Sigmoid colon (tissue), 7 donors: ENCODE measurements around the gene MAPKBP1. TPM values are rescaled to one million over a fixed set of nuclear protein-coding genes. Genes with fewer than 3 reads are reported as not detected.

Experiments
- DNase-seq: peaks from one replicate; pipeline ENCODE4 v3.0.0-alpha.2; 2019
- H3K27ac ChIP-seq, 4 donors: fragments of 200-600 bp; sonication (generic); one replicate each; pipeline ENCODE4 v1.5.1; 2016 to 2019; ENCODE audit warnings: mild to moderate bottlenecking in 1 of 4
- H3K27me3 ChIP-seq, 3 donors: fragments of 200-600 bp; sonication (generic); one replicate each; pipeline ENCODE4 v1.5.1; 2019; ENCODE audit warnings: mild to moderate bottlenecking in 1 of 3
- H3K36me3 ChIP-seq, 4 donors: fragments of 200-600 bp; sonication (generic); one replicate each; pipeline ENCODE4 v1.5.1; 2016 to 2019
- H3K4me1 ChIP-seq, 4 donors: fragments of 200-600 bp; sonication (generic); one replicate each; pipeline ENCODE4 v1.5.1; 2017 to 2019
- H3K4me3 ChIP-seq, 4 donors: fragments of 200-600 bp; sonication (generic); one replicate each; pipeline ENCODE4 v1.5.1; 2017 to 2019; ENCODE audit warnings: mild to moderate bottlenecking in 2 of 4, moderate library complexity in 1 of 4
- H3K9me3 ChIP-seq, 4 donors: fragments of 200-600 bp in 3 of 4; sonication (generic) in 3 of 4; one replicate each; pipeline versions ENCODE4 v1.5.1 to v1.6.1; 2013 to 2019
- CTCF ChIP-seq, 4 experiments: fragments of 450-650 bp in 3 of 4; fragments of 200-600 bp in 1 of 4; IDR thresholded peaks; one replicate each; pipeline ENCODE4 v1.5.1; 2016 to 2019; ENCODE audit warnings: antibody characterized with exemption in 4 of 4, mild to moderate bottlenecking in 3 of 4, moderate library complexity in 2 of 4
- EP300 ChIP-seq, 4 donors: sonication (generic); formaldehyde crosslinking; IDR thresholded peaks; one replicate each; pipeline ENCODE4 v1.6.1; 2017; ENCODE audit warnings: antibody characterized with exemption in 4 of 4
- POLR2A ChIP-seq, 2 donors: fragments of 450-650 bp; IDR thresholded peaks; one replicate each; pipeline ENCODE4 v1.6.1; 2016; ENCODE audit warnings: antibody characterized with exemption in 2 of 2, mild to moderate bottlenecking in 2 of 2, moderate library complexity in 2 of 2
- POLR2AphosphoS5 ChIP-seq, 4 donors: sonication (generic); formaldehyde crosslinking; IDR thresholded peaks; one replicate each; pipeline ENCODE4 v1.6.1; 2017; ENCODE audit warnings: antibody characterized with exemption in 4 of 4
- WGBS, 2 donors: extraction: QIAGEN DNeasy Blood & Tissue Kit; methylation state at CpG; one replicate each; pipeline ENCODE4 v1.1.7; 2013; 5-methylcytosine and 5-hydroxymethylcytosine counted together
- intact Hi-C: fragments of 100-400 bp; cut with DNase I; formaldehyde crosslinking; loops from one replicate; pipeline ENCODE4 v1.15.1; 2023
- polyA plus RNA-seq, 3 donors: library from polyadenylated mRNA; stranded (reverse); fragments of 200-250 nt; gene quantifications; one replicate each; pipeline ENCODE4 v1.2.3, GENCODE V29; 2013
- total RNA-seq, 4 donors: library from RNA; depleted of rRNA; stranded (reverse); fragments of >200 nt; gene quantifications; one replicate each; pipeline ENCODE4 v1.1.0, GENCODE V29; 2016
- donor health status: healthy with polysubstance abuse.
- donor health status: Bipolar disorder and iron deficiency.
- donor health status: healthy.

MAPKBP1 gene
- total and polyA plus RNA-seq, 7 donors: 2.3 to 42.7 (median 15.0) TPM

GRCh38 chr15:41841131-41841530, 66.8 kb downstream of the MAPKBP1 start:
- WGBS, 2 donors: 94 to 97% methylated on average over 10 of the region's 10 CpGs
- H3K27ac ChIP-seq: no peak overlapping the region
- no peaks in the 10 kb centered on the region for H3K9me3 ChIP-seq
- peaks cover 0 to 73% (median 10%) of the 10 kb centered on the region in 4 donors for H3K36me3 ChIP-seq
- no peaks in the 10 kb centered on the region for H3K27me3 ChIP-seq
- DNase-seq: no peak
- H3K4me1 ChIP-seq: no peaks in the 10 kb centered on the region
- no peak for TF ChIP-seq CTCF (IDR thresholded peaks at IDR 0.05)
- no peak for TF ChIP-seq POLR2A (IDR thresholded peaks at IDR 0.05)
- TF ChIP-seq EP300 (IDR thresholded peaks at IDR 0.05): no peak
- TF ChIP-seq POLR2AphosphoS5 (IDR thresholded peaks at IDR 0.05): no peak
- intact Hi-C loops: no loop called here
- H3K4me3 ChIP-seq: no peak overlapping the region

- intact Hi-C loops: no loop called here
- H3K4me3 ChIP-seq: no peak overlapping the region
- WGBS, 2 donors: 55 to 66% methylated on average over 12 of the region's 12 CpGs
- no peak for TF ChIP-seq EP300 (IDR thresholded peaks at IDR 0.05)
- no peak overlapping the region for H3K27ac ChIP-seq
- no peaks in the 10 kb centered on the region for H3K27me3 ChIP-seq
- peaks cover 0 to 76% (median 20%) of the 10 kb centered on the region in 4 donors for H3K36me3 ChIP-seq
- H3K4me1 ChIP-seq: no peaks in the 10 kb centered on the region
- DNase-seq: no peak
- no peaks in the 10 kb centered on the region for H3K9me3 ChIP-seq
Observed at GRCh38 chr15:41842229-41842628, 67.9 kb downstream of the MAPKBP1 start.

GRCh38 chr15:41843571-41843970, 69.3 kb downstream of the MAPKBP1 start:
- Histone ChIP-seq H3K4me3 (no peak overlapping the region), H3K9me3 (no peaks in the 10 kb centered on the region), H3K27ac (no peak overlapping the region), H3K4me1 (no peaks in the 10 kb centered on the region), H3K36me3 (peaks cover 0 to 82% (median 32%) of the 10 kb centered on the region in 4 donors), H3K27me3 (no peaks in the 10 kb centered on the region)
- no peak for TF ChIP-seq POLR2A (IDR thresholded peaks at IDR 0.05)
- TF ChIP-seq EP300 (IDR thresholded peaks at IDR 0.05): no peak
- TF ChIP-seq CTCF (IDR thresholded peaks at IDR 0.05): no peak
- TF ChIP-seq POLR2AphosphoS5 (IDR thresholded peaks at IDR 0.05): no peak
- no peak for DNase-seq
- intact Hi-C loops: no loop called here
- 79 to 91% methylated on average over 10 of the region's 10 CpGs for WGBS, 2 donors

- no peaks in the 10 kb centered on the region for H3K9me3 ChIP-seq
- WGBS, 2 donors: 87 to 92% methylated on average over 12 of the region's 12 CpGs
- H3K36me3 ChIP-seq: peaks cover 0 to 80% (median 32%) of the 10 kb centered on the region in 4 donors
- intact Hi-C loops: no loop called here
- DNase-seq: no peak
- no peak overlapping the region for H3K27ac ChIP-seq
- no peak for TF ChIP-seq POLR2AphosphoS5 (IDR thresholded peaks at IDR 0.05)
- no peak for TF ChIP-seq POLR2A (IDR thresholded peaks at IDR 0.05)
- TF ChIP-seq CTCF (IDR thresholded peaks at IDR 0.05): no peak
- no peak for TF ChIP-seq EP300 (IDR thresholded peaks at IDR 0.05)
- H3K4me3 ChIP-seq: no peak overlapping the region
- no peaks in the 10 kb centered on the region for H3K4me1 ChIP-seq
- H3K27me3 ChIP-seq: no peaks in the 10 kb centered on the region
Observed at GRCh38 chr15:41844814-41845213, 70.5 kb downstream of the MAPKBP1 start.

GRCh38 chr15:41847206-41847605, 72.9 kb downstream of the MAPKBP1 start:
- Histone ChIP-seq H3K27ac (no peak overlapping the region), H3K36me3 (peaks cover 0 to 57% (median 28%) of the 10 kb centered on the region in 4 donors), H3K27me3 (peaks cover 0 to 9% (median 0%) of the 10 kb centered on the region in 3 donors), H3K9me3 (no peaks in the 10 kb centered on the region), H3K4me1 (no peaks in the 10 kb centered on the region), H3K4me3 (no peak overlapping the region)
- WGBS, 2 donors: 93 to 94% methylated on average over 14 of the region's 14 CpGs
- intact Hi-C loops: no loop called here
- no peak for TF ChIP-seq POLR2AphosphoS5 (IDR thresholded peaks at IDR 0.05)
- TF ChIP-seq POLR2A (IDR thresholded peaks at IDR 0.05): no peak
- TF ChIP-seq EP300 (IDR thresholded peaks at IDR 0.05): no peak
- no peak for TF ChIP-seq CTCF (IDR thresholded peaks at IDR 0.05)
- no peak for DNase-seq
